ENCODE results near the gene NKPD1. TPM values are rescaled to one million over a fixed set of nuclear protein-coding genes. Genes with fewer than 3 reads are reported as not detected.
A peak's percentile ranks its signal among the peaks of the same experiment; 100 is the strongest.

Gene NKPD1
- total RNA-seq, 2 donors from 2014 or later, result 0.70 to 0.72 TPM

GRCh38 chr19:45156751-45157150 lies 4.0 kb downstream of the NKPD1 start:
- Mint-ChIP-seq H3K27ac (no peak overlapping the region), H3K4me3 (no peak overlapping the region)
- no peak for ATAC-seq (replicated peaks in 1 of 2)

GRCh38 chr19:45156011-45156630 lies 4.7 kb downstream of the NKPD1 start:
- peaks cover 14% of the 10 kb centered on the region for H3K27me3 Mint-ChIP-seq (ENCODE audit: low read depth)
- DNase-seq (no peak), ATAC-seq (replicated peaks in 1 of 2) (no peak)
- peaks cover 22% of the 10 kb centered on the region for H3K4me1 Mint-ChIP-seq (ENCODE audit: low read depth)
- no peak overlapping the region for H3K4me3 Mint-ChIP-seq
- peaks cover 3 to 6% of the 10 kb centered on the region in 2 donors for H3K36me3 Mint-ChIP-seq (ENCODE audit: insufficient read depth in 2 of 2)
- H3K27ac Mint-ChIP-seq, result no peak overlapping the region
- no peaks in the 10 kb centered on the region for H3K9me3 Mint-ChIP-seq

More at GRCh38 chr19:45156751-45157150, 4.0 kb downstream of the NKPD1 start:
- DNase-seq, result no peak
- Mint-ChIP-seq H3K9me3 (no peaks in the 10 kb centered on the region), H3K4me1 (ENCODE audit: low read depth) (peaks cover 18% of the 10 kb centered on the region), H3K36me3 (ENCODE audit: insufficient read depth in 2 of 2) (peaks cover 3 to 6% of the 10 kb centered on the region in 2 donors), H3K27me3 (ENCODE audit: low read depth) (peaks cover 14% of the 10 kb centered on the region)

GRCh38 chr19:45154064-45154827 lies 6.5 kb downstream of the NKPD1 start:
- H3K9me3 Mint-ChIP-seq, result no peaks in the 10 kb centered on the region
- H3K27me3 Mint-ChIP-seq (ENCODE audit: low read depth), result peaks cover 14% of the 10 kb centered on the region
- peaks cover 3 to 6% of the 10 kb centered on the region in 2 donors for H3K36me3 Mint-ChIP-seq (ENCODE audit: insufficient read depth in 2 of 2)
- DNase-seq, result no peak
- no peak for ATAC-seq (replicated peaks in 1 of 2)
- peaks cover 22% of the 10 kb centered on the region for H3K4me1 Mint-ChIP-seq (ENCODE audit: low read depth)
- peak overlapping the region; percentile 86 for H3K27ac Mint-ChIP-seq
- peak overlapping the region; percentile 70 to 77 for H3K4me3 Mint-ChIP-seq

- no peaks in the 10 kb centered on the region for H3K9me3 Mint-ChIP-seq
- peaks cover 14% of the 10 kb centered on the region for H3K27me3 Mint-ChIP-seq (ENCODE audit: low read depth)
- peak overlapping the region; percentile 86 for H3K27ac Mint-ChIP-seq
- peaks cover 3 to 6% of the 10 kb centered on the region in 2 donors for H3K36me3 Mint-ChIP-seq (ENCODE audit: insufficient read depth in 2 of 2)
- peaks cover 22% of the 10 kb centered on the region for H3K4me1 Mint-ChIP-seq (ENCODE audit: low read depth)
- peak overlapping the region; percentile 82 to 85 for H3K4me3 Mint-ChIP-seq
- DNase-seq (peak; percentile 36 to 41), ATAC-seq (replicated peaks in 1 of 2) (peak; percentile 27 to 36)
Measured at GRCh38 chr19:45153339-45154063, 7.3 kb downstream of the NKPD1 start.

GRCh38 chr19:45152504-45153338 lies 8.1 kb downstream of the NKPD1 start:
- ATAC-seq (replicated peaks in 1 of 2), result peak; percentile 53 to 65
- H3K27me3 Mint-ChIP-seq (ENCODE audit: low read depth), result peaks cover 14% of the 10 kb centered on the region
- H3K27ac Mint-ChIP-seq, result no peak overlapping the region
- peaks cover 3 to 6% of the 10 kb centered on the region in 2 donors for H3K36me3 Mint-ChIP-seq (ENCODE audit: insufficient read depth in 2 of 2)
- H3K4me3 Mint-ChIP-seq, result peak overlapping the region; percentile 82 to 85
- H3K9me3 Mint-ChIP-seq, result no peaks in the 10 kb centered on the region
- peak; percentile 51 to 53 for DNase-seq
- H3K4me1 Mint-ChIP-seq (ENCODE audit: low read depth), result peaks cover 22% of the 10 kb centered on the region

- peak overlapping the region; percentile 82 to 85 for H3K4me3 Mint-ChIP-seq
- H3K4me1 Mint-ChIP-seq (ENCODE audit: low read depth), result peaks cover 22% of the 10 kb centered on the region
- peaks cover 3 to 6% of the 10 kb centered on the region in 2 donors for H3K36me3 Mint-ChIP-seq (ENCODE audit: insufficient read depth in 2 of 2)
- H3K27me3 Mint-ChIP-seq (ENCODE audit: low read depth), result peaks cover 14% of the 10 kb centered on the region
- DNase-seq, result no peak
- no peak overlapping the region for H3K27ac Mint-ChIP-seq
- no peak for ATAC-seq (replicated peaks in 1 of 2)
- no peaks in the 10 kb centered on the region for H3K9me3 Mint-ChIP-seq
Measured at GRCh38 chr19:45151821-45152503, 8.8 kb downstream of the NKPD1 start.

- DNase-seq, result no peak
- ATAC-seq (replicated peaks in 1 of 2), result no peak
- Mint-ChIP-seq H3K36me3 (ENCODE audit: insufficient read depth in 2 of 2) (peaks cover 3 to 6% of the 10 kb centered on the region in 2 donors), H3K27me3 (ENCODE audit: low read depth) (peaks cover 14% of the 10 kb centered on the region), H3K9me3 (no peaks in the 10 kb centered on the region), H3K4me1 (ENCODE audit: low read depth) (peaks cover 22% of the 10 kb centered on the region), H3K4me3 (peak overlapping the region; percentile 47 to 62), H3K27ac (no peak overlapping the region)
Measured at GRCh38 chr19:45151320-45151719, 9.5 kb downstream of the NKPD1 start.

- H3K27ac Mint-ChIP-seq, result no peak overlapping the region
- DNase-seq (no peak), ATAC-seq (replicated peaks in 1 of 2) (no peak)
- H3K4me3 Mint-ChIP-seq, result peak overlapping the region in 1 of 2 donors; percentile 62
- H3K4me1 Mint-ChIP-seq (ENCODE audit: low read depth), result peaks cover 22% of the 10 kb centered on the region
- H3K27me3 Mint-ChIP-seq (ENCODE audit: low read depth), result peaks cover 14% of the 10 kb centered on the region
- no peaks in the 10 kb centered on the region for H3K9me3 Mint-ChIP-seq
- peaks cover 3 to 6% of the 10 kb centered on the region in 2 donors for H3K36me3 Mint-ChIP-seq (ENCODE audit: insufficient read depth in 2 of 2)
Measured at GRCh38 chr19:45150751-45151281, 10.0 kb downstream of the NKPD1 start.

GRCh38 chr19:45150180-45150579 lies 10.6 kb downstream of the NKPD1 start:
- H3K9me3 Mint-ChIP-seq, result no peaks in the 10 kb centered on the region
- peaks cover 3 to 6% of the 10 kb centered on the region in 2 donors for H3K36me3 Mint-ChIP-seq (ENCODE audit: insufficient read depth in 2 of 2)
- no peak for ATAC-seq (replicated peaks in 1 of 2)
- DNase-seq, result no peak
- H3K27me3 Mint-ChIP-seq (ENCODE audit: low read depth), result peaks cover 14% of the 10 kb centered on the region
- H3K4me3 Mint-ChIP-seq, result no peak overlapping the region
- peaks cover 22% of the 10 kb centered on the region for H3K4me1 Mint-ChIP-seq (ENCODE audit: low read depth)
- no peak overlapping the region for H3K27ac Mint-ChIP-seq

GRCh38 chr19:45149129-45149528 lies 11.7 kb downstream of the NKPD1 start:
- Mint-ChIP-seq H3K4me1 (ENCODE audit: low read depth) (peaks cover 16% of the 10 kb centered on the region), H3K27me3 (ENCODE audit: low read depth) (peaks cover 10% of the 10 kb centered on the region), H3K4me3 (no peak overlapping the region), H3K27ac (no peak overlapping the region), H3K9me3 (no peaks in the 10 kb centered on the region), H3K36me3 (ENCODE audit: insufficient read depth in 2 of 2) (peaks cover 3 to 6% of the 10 kb centered on the region in 2 donors)
- no peak for DNase-seq
- ATAC-seq (replicated peaks in 1 of 2), result no peak

- ATAC-seq (replicated peaks in 1 of 2) (no peak), DNase-seq (no peak)
- Mint-ChIP-seq H3K4me1 (ENCODE audit: low read depth) (peaks cover 12% of the 10 kb centered on the region), H3K27ac (no peak overlapping the region), H3K4me3 (no peak overlapping the region), H3K27me3 (ENCODE audit: low read depth) (peaks cover 5% of the 10 kb centered on the region), H3K9me3 (no peaks in the 10 kb centered on the region), H3K36me3 (ENCODE audit: insufficient read depth in 2 of 2) (peaks cover 3 to 4% of the 10 kb centered on the region in 2 donors)
Measured at GRCh38 chr19:45147835-45148676, 12.7 kb downstream of the NKPD1 start.

Data from activated T-cell treated with anti-CD3 and anti-CD28 coated beads, Interleukin-2, amount 50 U/mL, for 72 hours (primary cell).